IMR-90 (cell line): Measurements from ENCODE around the gene CUEDC2. TPM values are rescaled to one million over a fixed set of nuclear protein-coding genes. Genes with fewer than 3 reads are reported as not detected.

ENCODE experiments used
- ATAC-seq: fragments of 200-7000 bp; cut with Tn5 transposase; 2 replicates; pipeline ENCODE4 v1.9.1; 2020; ENCODE audit warnings: low read depth, mild to moderate bottlenecking, moderate library complexity
- BruUV-seq: library from RNA; stranded (reverse); fragments of 400-500 nt; replicated peaks from 2 replicates; lab custom pipeline; 2021; lab: Mats Ljungman, UMichigan
- CTCF ChIA-PET: fragments of 300-600 bp; formaldehyde crosslinking; extraction: SDS; loops from one replicate; lab custom pipeline; 2021; ENCODE audit warnings: antibody characterized with exemption; lab: Yijun Ruan, JAX
- POLR2A ChIA-PET: fragments of 300-600 bp; sonication (Branson Sonifier 250); formaldehyde crosslinking; loops from one replicate; lab custom pipeline; 2022; ENCODE audit warnings: antibody characterized with exemption; ENCODE audit not compliant: unreplicated experiment; lab: Charles Lee
- DNase-seq: peaks from one replicate; pipeline ENCODE4 v3.0.0; 2013
- H2AFZ ChIP-seq: replicated peaks from 2 replicates; pipeline ENCODE3; 2013; ENCODE audit warnings: low read length, mild to moderate bottlenecking; ENCODE audit not compliant: poor library complexity
- H2AK5ac ChIP-seq: 2 replicates; pipeline ENCODE4 v1.6.1; 2013; ENCODE audit warnings: low read depth, low read length, inconsistent platforms
- H2AK9ac ChIP-seq: replicated peaks from 2 replicates; pipeline ENCODE3; 2013; ENCODE audit warnings: mild to moderate bottlenecking, low read depth, low read length, moderate library complexity; ENCODE audit not compliant: poor library complexity
- H2BK120ac ChIP-seq: 2 replicates; pipeline ENCODE4 v1.6.1; 2013; ENCODE audit warnings: low read depth, low read length, inconsistent platforms
- H2BK15ac ChIP-seq: 3 replicates; pipeline ENCODE4 v1.6.1; 2013; ENCODE audit warnings: low read depth, low read length, inconsistent platforms
- H2BK20ac ChIP-seq: 2 replicates; pipeline ENCODE4 v1.6.1; 2013; ENCODE audit warnings: low read depth, mild to moderate bottlenecking, inconsistent platforms, low read length, moderate library complexity
- H2BK5ac ChIP-seq: 2 replicates; pipeline ENCODE4 v1.6.1; 2013; ENCODE audit warnings: mild to moderate bottlenecking, low read depth, low read length, inconsistent platforms; ENCODE audit not compliant: poor library complexity, severe bottlenecking
- H3K14ac ChIP-seq: replicated peaks from 2 replicates; pipeline ENCODE4 v1.6.1; 2013; ENCODE audit warnings: low read depth, low read length, inconsistent platforms
- H3K18ac ChIP-seq: 2 replicates; pipeline ENCODE4 v1.6.1; 2013; ENCODE audit warnings: low read depth, low read length, control low read depth
- H3K23ac ChIP-seq: 2 replicates; pipeline ENCODE4 v1.6.1; 2013; ENCODE audit warnings: low read depth, low read length, inconsistent platforms
- H3K27ac ChIP-seq: 2 replicates; pipeline ENCODE4 v1.5.1; 2013; ENCODE audit warnings: mild to moderate bottlenecking, control low read depth, low read length; ENCODE audit not compliant: insufficient read depth
- H3K27me3 ChIP-seq: 2 replicates; pipeline ENCODE4 v1.6.1; 2013; ENCODE audit warnings: low read length; ENCODE audit not compliant: control insufficient read depth, insufficient read depth
- H3K36me3 ChIP-seq: 2 replicates; pipeline ENCODE4 v1.6.1; 2013; ENCODE audit warnings: low read length, mixed read lengths; ENCODE audit not compliant: control insufficient read depth, insufficient read depth
- H3K4ac ChIP-seq: 2 replicates; pipeline ENCODE4 v1.6.1; 2013; ENCODE audit warnings: low read depth, low read length, inconsistent platforms
- H3K4me1 ChIP-seq: 2 replicates; pipeline ENCODE4 v1.6.1; 2013; ENCODE audit warnings: low read length, mixed read lengths; ENCODE audit not compliant: control insufficient read depth, insufficient read depth
- H3K4me2 ChIP-seq: 2 replicates; pipeline ENCODE4 v1.6.1; 2013; ENCODE audit warnings: low read depth, mild to moderate bottlenecking, control low read depth, low read length, moderate library complexity
- H3K4me3 ChIP-seq: 2 replicates; pipeline ENCODE4 v1.5.1; 2013; ENCODE audit warnings: low read depth, mild to moderate bottlenecking, control low read depth, low read length, moderate library complexity; ENCODE audit not compliant: insufficient read depth
- H3K56ac ChIP-seq: 2 replicates; pipeline ENCODE4 v1.6.1; 2013; ENCODE audit warnings: low read length, inconsistent platforms; ENCODE audit not compliant: insufficient read depth; ENCODE audit errors: extremely low read depth
- H3K79me1 ChIP-seq, 2 experiments: 2 replicates each; pipeline ENCODE4 v1.6.1; 2013; ENCODE audit warnings: low read length in 2 of 2, inconsistent platforms in 1 of 2, low read depth in 1 of 2
- H3K9ac ChIP-seq: 2 replicates; pipeline ENCODE4 v1.6.1; 2013; ENCODE audit warnings: low read depth, low read length, control low read depth
- H3K9me1 ChIP-seq: 2 replicates; pipeline ENCODE4 v1.6.1; 2013; ENCODE audit warnings: low read length, inconsistent platforms; ENCODE audit not compliant: insufficient read depth
- H3K9me3 ChIP-seq: 2 replicates; pipeline ENCODE4 v1.6.1; 2013; ENCODE audit warnings: low read length; ENCODE audit not compliant: control insufficient read depth, insufficient read depth
- H4K20me1 ChIP-seq: 2 replicates; pipeline ENCODE4 v1.6.1; 2013; ENCODE audit warnings: low read length, inconsistent platforms; ENCODE audit not compliant: insufficient read depth
- H4K5ac ChIP-seq: 2 replicates; pipeline ENCODE4 v1.6.1; 2013; ENCODE audit warnings: mild to moderate bottlenecking, low read depth, low read length, control low read depth
- H4K8ac ChIP-seq, 2 experiments: 2 replicates each; pipeline ENCODE4 v1.6.1; 2013; ENCODE audit warnings: low read depth in 2 of 2, low read length in 2 of 2, control low read depth in 1 of 2, inconsistent platforms in 1 of 2
- H4K91ac ChIP-seq: 2 replicates; pipeline ENCODE4 v1.6.1; 2013; ENCODE audit warnings: low read depth, low read length, inconsistent platforms; ENCODE audit not compliant: insufficient read depth
- BHLHE40 ChIP-seq: fragments of 150-350 bp; IDR thresholded peaks from 2 replicates; pipeline ENCODE4 v1.6.1; 2016; ENCODE audit warnings: mild to moderate bottlenecking, low read depth, low read length
- CEBPB ChIP-seq: IDR thresholded peaks from 2 replicates; pipeline ENCODE4 v1.6.1; 2012; ENCODE audit warnings: low read depth, low read length, improper control_type of control experiment
- CHD1 ChIP-seq: IDR thresholded peaks from 2 replicates; pipeline ENCODE4 v1.6.1; 2012; ENCODE audit warnings: low read depth, low read length, improper control_type of control experiment
- ELK1 ChIP-seq: fragments of 150-350 bp; IDR thresholded peaks from 2 replicates; pipeline ENCODE4 v1.6.1; 2016; ENCODE audit warnings: low read depth, mild to moderate bottlenecking, low read length, moderate library complexity, borderline replicate concordance
- FOS ChIP-seq: fragments of 150-350 bp; IDR thresholded peaks from 2 replicates; pipeline ENCODE4 v1.6.1; 2016; ENCODE audit warnings: low read depth, low read length
- MAZ ChIP-seq: IDR thresholded peaks from 2 replicates; pipeline ENCODE4 v1.6.1; 2012; ENCODE audit warnings: low read depth, mild to moderate bottlenecking, low read length, improper control_type of control experiment, moderate library complexity, borderline replicate concordance
- MXI1 ChIP-seq: IDR thresholded peaks from 2 replicates; pipeline ENCODE4 v1.6.1; 2012; ENCODE audit warnings: low read depth, mild to moderate bottlenecking, low read length, moderate library complexity, borderline replicate concordance
- NFE2L2 ChIP-seq: fragments of 150-350 bp; IDR thresholded peaks from 2 replicates; pipeline ENCODE4 v1.6.1; 2016; ENCODE audit warnings: low read depth, mild to moderate bottlenecking, low read length
- POLR2A ChIP-seq: IDR thresholded peaks from 2 replicates; pipeline ENCODE4 v1.6.1; 2012; ENCODE audit warnings: mild to moderate bottlenecking, low read depth, low read length
- RAD21 ChIP-seq: IDR thresholded peaks from 2 replicates; pipeline ENCODE4 v1.6.1; 2012; ENCODE audit warnings: low read length, improper control_type of control experiment
- RFX5 ChIP-seq: IDR thresholded peaks from 2 replicates; pipeline ENCODE4 v1.8.0; 2012; ENCODE audit warnings: low read depth, mild to moderate bottlenecking, low read length, moderate library complexity
- USF2 ChIP-seq: fragments of 150-350 bp; IDR thresholded peaks from 2 replicates; pipeline ENCODE4 v1.6.1; 2017; ENCODE audit warnings: mild to moderate bottlenecking, antibody characterized with exemption, low read length, low read depth
- WGBS, 2 experiments: methylation state at CpG; one replicate each; pipeline versions ENCODE4 v1.1.5 to v1.1.7; 2013; ENCODE audit warnings: missing lambda C conversion rate in 2 of 2; ENCODE audit not compliant: insufficient read length in 1 of 2; ENCODE audit errors: extremely low coverage in 2 of 2; 5-methylcytosine and 5-hydroxymethylcytosine counted together
- dilution Hi-C: fragments of 300-500 bp; cut with HindIII; formaldehyde crosslinking; loops from one replicate; pipeline ENCODE4 v1.14.3; 2018; ENCODE audit warnings: low sequenced_read_pairs; ENCODE audit not compliant: unreplicated experiment
- in situ Hi-C: fragments of 300-500 bp; cut with MboI; formaldehyde crosslinking; loops from 3 replicates; pipeline ENCODE4 v1.14.3; 2019; ENCODE audit warnings: low sequenced_read_pairs, inconsistent platforms, mixed read lengths
- intact Hi-C: fragments of 100-400 bp; cut with micrococcal nuclease; formaldehyde crosslinking; loops from 2 replicates; pipeline ENCODE4 v1.10.0; 2022
- polyA plus RNA-seq, 3 experiments: library from polyadenylated mRNA; depleted of rRNA; stranded (reverse); fragments of >200 nt; gene quantifications; 2 replicates each; pipeline ENCODE4 v1.2.3, GENCODE V29; 2012; ENCODE audit warnings: low replicate concordance in 1 of 3
- total RNA-seq: library from RNA; depleted of rRNA; stranded (reverse); fragments of >200 nt; gene quantifications from 2 replicates; pipeline ENCODE4 v1.2.3, GENCODE V29; 2012

CUEDC2 gene
- total and polyA plus RNA-seq, 2 of the 4 experiments (the other 2 are of a cell fraction): 55.7 to 84.9 TPM

- Histone ChIP-seq H2BK120ac (no peak overlapping the region; the same call in 1 of the 2 replicates), H4K5ac (peak overlapping the region; percentile 77), H3K27me3 (no peaks in the 10 kb centered on the region; the same call in 1 of the 2 replicates), H3K14ac (peak overlapping the region; percentile 34; the same call in 1 of the 2 replicates), H3K9me1 (peaks cover 13% of the 10 kb centered on the region; the same call in 1 of the 2 replicates), H4K91ac (no peak overlapping the region; the same call in 1 of the 2 replicates), H2AK5ac (peak overlapping the region; percentile 61; the same call in 1 of the 2 replicates), H2BK5ac (no peak overlapping the region), H2AFZ (peak overlapping the region; percentile 99), H3K79me1 (peaks cover 4% of the 10 kb centered on the region in 2 experiments; a peak in 2 of 4 replicates), H4K20me1 (no peaks in the 10 kb centered on the region; the same call in 1 of the 2 replicates), H3K36me3 (no peaks in the 10 kb centered on the region), H3K4ac (peak overlapping the region; percentile 47), H2BK20ac (no peak overlapping the region), H3K4me3 (peak overlapping the region; percentile 66), H3K9me3 (no peaks in the 10 kb centered on the region), H3K23ac (peak overlapping the region; percentile 11; the same call in 1 of the 2 replicates), H3K56ac (no peak overlapping the region), H2BK15ac (0 out of 3 replicates have a peak overlapping the region, but pooled peaks have one; percentile 11), H3K9ac (peak overlapping the region; percentile 70), H3K4me2 (peak overlapping the region; percentile 97), H3K27ac (no peak overlapping the region; the same call in 1 of the 2 replicates), H3K4me1 (peaks cover 9% of the 10 kb centered on the region), H4K8ac (peak overlapping the region; percentile 70 to 98), H3K18ac (no peak overlapping the region), H2AK9ac (peak overlapping the region; percentile 70)
- peak; percentile 40; the same call in 1 of the 2 replicates for TF ChIP-seq MAZ
- TF ChIP-seq RFX5: no peak
- no peak for TF ChIP-seq RAD21
- TF ChIP-seq ELK1: no peak
- TF ChIP-seq MXI1: peak; percentile 79; the same call in 1 of the 2 replicates
- no peak for TF ChIP-seq FOS
- peak; percentile 44; the same call in 1 of the 2 replicates for TF ChIP-seq BHLHE40
- TF ChIP-seq NFE2L2: no peak
- peak; percentile 20; the same call in 1 of the 2 replicates for TF ChIP-seq USF2
- TF ChIP-seq CHD1: no peak
- no peak for TF ChIP-seq CEBPB
- no peak for TF ChIP-seq POLR2A
- ATAC-seq (peak; percentile 88), DNase-seq (peak; percentile 73)
- no TSS peak for BruUV-seq
- dilution Hi-C loops (no loop called here), intact Hi-C loops (no loop called here), in situ Hi-C loops (no loop called here)
- ChIA-PET CTCF (interaction anchor here (0.5 kb wide), 1 partner anchor 814 kb away, joined by 3 read pairs; no protein-coding TSS in a partner anchor), POLR2A (no interaction called here)
- WGBS, 2 experiments: 1% methylated on average over 74 of the region's 104 CpGs; no CpG with 5 or more reads in 1 of the 2 experiments
Observed at GRCh38 chr10:102450374-102451104, 18.2 kb upstream of the CUEDC2 start.
